Measurements from ENCODE around the gene TRAIP.
A peak's percentile ranks its signal among the peaks of the same experiment; 100 is the strongest.

Gene TRAIP

DNA sequence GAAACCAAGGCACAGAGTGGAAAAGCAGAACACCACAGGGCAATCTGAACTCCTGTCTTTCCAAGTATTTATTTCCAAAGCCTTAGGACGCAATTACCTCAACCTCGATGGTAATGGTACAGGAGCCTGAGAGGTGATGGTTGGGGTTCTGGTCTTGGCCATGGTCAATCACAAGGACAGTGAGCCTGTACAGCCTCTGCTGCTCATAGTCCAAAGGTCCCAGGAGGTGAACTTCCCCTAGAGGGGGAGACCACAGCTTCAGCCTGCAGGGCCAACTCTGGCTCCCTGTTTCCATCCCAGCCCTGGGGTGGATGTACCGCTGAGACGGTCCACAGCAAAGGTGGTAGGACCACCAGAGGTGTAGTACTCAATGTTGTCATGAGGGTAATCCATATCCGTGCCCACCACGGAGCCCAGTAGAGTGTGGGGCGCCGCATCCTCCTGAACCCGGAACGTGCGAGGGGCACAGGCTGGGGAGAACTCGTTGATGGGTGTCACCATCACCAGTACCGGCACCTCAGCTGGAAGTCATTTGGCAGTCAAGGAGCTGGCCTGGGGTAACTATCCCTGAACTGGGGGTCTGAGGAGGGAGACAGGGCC is 62.8 kb downstream of the TRAIP start:
- no peaks in the 10 kb centered on the region for H3K9me3 ChIP-seq (ENCODE audit: control insufficient read depth in 1 of 2, low read length in 2 of 2)
- H3K27me3 ChIP-seq (ENCODE audit: control insufficient read depth in 1 of 2, insufficient read depth in 2 of 2, low read length in 2 of 2) = no peaks in the 10 kb centered on the region
- no peak overlapping the region for H3K4me3 ChIP-seq (ENCODE audit: low read depth in 1 of 2, low read length in 2 of 2)
- no peaks in the 10 kb centered on the region for H3K4me1 ChIP-seq (ENCODE audit: control insufficient read depth in 1 of 2, insufficient read depth in 2 of 2, low read length in 2 of 2)
- H3K9ac ChIP-seq (ENCODE audit: low read depth in 1 of 2, low read length in 2 of 2) = no peak overlapping the region
- H3K36me3 ChIP-seq (ENCODE audit: control insufficient read depth in 1 of 2, insufficient read depth in 2 of 2, low read length in 2 of 2) = no peaks in the 10 kb centered on the region
- H3K27ac ChIP-seq (ENCODE audit: low read depth, low read length) = no peak overlapping the region

- no peaks in the 10 kb centered on the region for H3K4me1 ChIP-seq (ENCODE audit: control insufficient read depth in 1 of 2, insufficient read depth in 2 of 2, low read length in 2 of 2)
- H3K9me3 ChIP-seq (ENCODE audit: control insufficient read depth in 1 of 2, low read length in 2 of 2) = no peaks in the 10 kb centered on the region
- H3K9ac ChIP-seq (ENCODE audit: low read depth in 1 of 2, low read length in 2 of 2) = no peak overlapping the region
- no peaks in the 10 kb centered on the region for H3K36me3 ChIP-seq (ENCODE audit: control insufficient read depth in 1 of 2, insufficient read depth in 2 of 2, low read length in 2 of 2)
- no peaks in the 10 kb centered on the region for H3K27me3 ChIP-seq (ENCODE audit: control insufficient read depth in 1 of 2, insufficient read depth in 2 of 2, low read length in 2 of 2)
- H3K4me3 ChIP-seq (ENCODE audit: low read depth in 1 of 2, low read length in 2 of 2) = no peak overlapping the region
- no peak overlapping the region for H3K27ac ChIP-seq (ENCODE audit: low read depth, low read length)
These were observed 63.8 kb downstream of the TRAIP start for GRCh38 chr3:49792371-49793150.

GRCh38 chr3:49791571-49791970 is 64.8 kb downstream of the TRAIP start:
- H3K9ac ChIP-seq (ENCODE audit: low read depth in 1 of 2, low read length in 2 of 2) = no peak overlapping the region
- H3K27ac ChIP-seq (ENCODE audit: low read depth, low read length) = no peak overlapping the region
- peaks cover 7 to 9% of the 10 kb centered on the region in 2 donors for H3K4me1 ChIP-seq (ENCODE audit: control insufficient read depth in 1 of 2, insufficient read depth in 2 of 2, low read length in 2 of 2)
- no peak overlapping the region for H3K4me3 ChIP-seq (ENCODE audit: low read depth in 1 of 2, low read length in 2 of 2)
- H3K36me3 ChIP-seq (ENCODE audit: control insufficient read depth in 1 of 2, insufficient read depth in 2 of 2, low read length in 2 of 2) = no peaks in the 10 kb centered on the region
- no peaks in the 10 kb centered on the region for H3K27me3 ChIP-seq (ENCODE audit: control insufficient read depth in 1 of 2, insufficient read depth in 2 of 2, low read length in 2 of 2)
- no peaks in the 10 kb centered on the region for H3K9me3 ChIP-seq (ENCODE audit: control insufficient read depth in 1 of 2, low read length in 2 of 2)

DNA sequence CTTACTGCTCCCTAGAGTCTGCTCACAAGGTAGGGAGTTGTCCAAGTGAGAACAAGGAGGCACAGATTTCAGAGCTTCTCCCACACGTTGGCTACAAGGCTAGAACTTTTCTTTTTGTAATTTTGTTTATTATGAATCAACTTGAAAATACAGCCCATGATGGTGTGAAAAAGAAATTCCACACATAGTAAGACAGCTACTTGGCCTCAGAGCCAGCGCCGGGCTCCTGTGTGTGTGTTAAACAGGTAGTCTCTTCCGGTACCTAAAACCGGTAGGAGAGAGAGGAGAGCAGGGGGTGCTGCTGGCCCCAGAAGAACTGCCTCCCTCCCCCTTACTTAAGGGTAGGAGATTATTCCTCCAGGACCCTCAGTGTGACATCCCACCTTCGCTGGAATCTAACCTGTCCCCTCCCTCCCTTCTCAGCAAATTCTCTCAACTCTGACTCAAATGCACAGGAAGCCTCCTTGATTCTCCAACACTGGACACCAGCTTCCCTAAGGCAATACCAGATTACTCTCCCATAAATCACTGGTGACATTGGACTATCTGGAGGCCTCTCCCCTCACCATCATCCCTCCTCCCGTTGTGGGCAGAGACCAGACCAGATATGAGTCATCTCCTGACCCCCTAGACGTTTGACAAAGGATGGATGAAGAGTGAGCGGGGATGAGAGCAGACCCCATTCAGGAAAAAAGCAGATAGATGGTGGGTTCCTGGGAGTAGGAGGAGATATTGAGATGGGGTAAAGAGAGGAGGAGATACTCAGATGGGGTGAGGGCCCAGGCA is 65.5 kb downstream of the TRAIP start:
- Histone ChIP-seq H3K27me3 (ENCODE audit: control insufficient read depth in 1 of 2, insufficient read depth in 2 of 2, low read length in 2 of 2) (no peaks in the 10 kb centered on the region), H3K9me3 (ENCODE audit: control insufficient read depth in 1 of 2, low read length in 2 of 2) (no peaks in the 10 kb centered on the region), H3K4me3 (ENCODE audit: low read depth in 1 of 2, low read length in 2 of 2) (no peak overlapping the region), H3K27ac (ENCODE audit: low read depth, low read length) (no peak overlapping the region), H3K36me3 (ENCODE audit: control insufficient read depth in 1 of 2, insufficient read depth in 2 of 2, low read length in 2 of 2) (no peaks in the 10 kb centered on the region), H3K4me1 (ENCODE audit: control insufficient read depth in 1 of 2, insufficient read depth in 2 of 2, low read length in 2 of 2) (peaks cover 7 to 9% of the 10 kb centered on the region in 2 donors), H3K9ac (ENCODE audit: low read depth in 1 of 2, low read length in 2 of 2) (no peak overlapping the region)

GRCh38 chr3:49788056-49788455 is 68.3 kb downstream of the TRAIP start:
- H3K27me3 ChIP-seq (ENCODE audit: control insufficient read depth in 1 of 2, insufficient read depth in 2 of 2, low read length in 2 of 2) = no peaks in the 10 kb centered on the region
- H3K4me3 ChIP-seq (ENCODE audit: low read depth in 1 of 2, low read length in 2 of 2) = no peak overlapping the region
- H3K4me1 ChIP-seq (ENCODE audit: control insufficient read depth in 1 of 2, insufficient read depth in 2 of 2, low read length in 2 of 2) = peaks cover 7 to 16% of the 10 kb centered on the region in 2 donors
- no peak overlapping the region for H3K9ac ChIP-seq (ENCODE audit: low read depth in 1 of 2, low read length in 2 of 2)
- H3K36me3 ChIP-seq (ENCODE audit: control insufficient read depth in 1 of 2, insufficient read depth in 2 of 2, low read length in 2 of 2) = no peaks in the 10 kb centered on the region
- H3K9me3 ChIP-seq (ENCODE audit: control insufficient read depth in 1 of 2, low read length in 2 of 2) = no peaks in the 10 kb centered on the region
- no peak overlapping the region for H3K27ac ChIP-seq (ENCODE audit: low read depth, low read length)

GRCh38 chr3:49787536-49787935 is 68.8 kb downstream of the TRAIP start:
- Histone ChIP-seq H3K36me3 (ENCODE audit: control insufficient read depth in 1 of 2, insufficient read depth in 2 of 2, low read length in 2 of 2) (no peaks in the 10 kb centered on the region), H3K27ac (ENCODE audit: low read depth, low read length) (no peak overlapping the region), H3K4me3 (ENCODE audit: low read depth in 1 of 2, low read length in 2 of 2) (no peak overlapping the region), H3K9ac (ENCODE audit: low read depth in 1 of 2, low read length in 2 of 2) (no peak overlapping the region), H3K4me1 (ENCODE audit: control insufficient read depth in 1 of 2, insufficient read depth in 2 of 2, low read length in 2 of 2) (peaks cover 7 to 16% of the 10 kb centered on the region in 2 donors), H3K9me3 (ENCODE audit: control insufficient read depth in 1 of 2, low read length in 2 of 2) (no peaks in the 10 kb centered on the region), H3K27me3 (ENCODE audit: control insufficient read depth in 1 of 2, insufficient read depth in 2 of 2, low read length in 2 of 2) (no peaks in the 10 kb centered on the region)

DNA sequence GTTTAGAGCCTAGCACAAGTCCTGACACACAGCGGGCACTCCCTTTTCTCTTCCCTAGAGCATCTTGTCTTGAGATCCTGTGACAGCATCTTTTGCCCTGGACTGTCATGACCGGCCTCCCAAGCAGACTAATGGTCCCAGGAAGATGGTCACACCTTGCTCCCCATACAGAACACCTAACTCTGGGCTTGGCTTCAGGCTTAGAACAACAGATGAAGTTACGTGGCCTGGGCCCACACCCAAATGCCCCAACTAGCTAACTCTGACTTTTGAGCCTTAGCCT is 69.2 kb downstream of the TRAIP start:
- no peaks in the 10 kb centered on the region for H3K27me3 ChIP-seq (ENCODE audit: control insufficient read depth in 1 of 2, insufficient read depth in 2 of 2, low read length in 2 of 2)
- H3K4me1 ChIP-seq (ENCODE audit: control insufficient read depth in 1 of 2, insufficient read depth in 2 of 2, low read length in 2 of 2) = peaks cover 7 to 16% of the 10 kb centered on the region in 2 donors
- H3K4me3 ChIP-seq (ENCODE audit: low read depth in 1 of 2, low read length in 2 of 2) = peak overlapping the region; percentile 76 to 97
- H3K36me3 ChIP-seq (ENCODE audit: control insufficient read depth in 1 of 2, insufficient read depth in 2 of 2, low read length in 2 of 2) = no peaks in the 10 kb centered on the region
- peak overlapping the region; percentile 79 to 83 for H3K9ac ChIP-seq (ENCODE audit: low read depth in 1 of 2, low read length in 2 of 2)
- H3K9me3 ChIP-seq (ENCODE audit: control insufficient read depth in 1 of 2, low read length in 2 of 2) = no peaks in the 10 kb centered on the region
- no peak overlapping the region for H3K27ac ChIP-seq (ENCODE audit: low read depth, low read length)

DNA sequence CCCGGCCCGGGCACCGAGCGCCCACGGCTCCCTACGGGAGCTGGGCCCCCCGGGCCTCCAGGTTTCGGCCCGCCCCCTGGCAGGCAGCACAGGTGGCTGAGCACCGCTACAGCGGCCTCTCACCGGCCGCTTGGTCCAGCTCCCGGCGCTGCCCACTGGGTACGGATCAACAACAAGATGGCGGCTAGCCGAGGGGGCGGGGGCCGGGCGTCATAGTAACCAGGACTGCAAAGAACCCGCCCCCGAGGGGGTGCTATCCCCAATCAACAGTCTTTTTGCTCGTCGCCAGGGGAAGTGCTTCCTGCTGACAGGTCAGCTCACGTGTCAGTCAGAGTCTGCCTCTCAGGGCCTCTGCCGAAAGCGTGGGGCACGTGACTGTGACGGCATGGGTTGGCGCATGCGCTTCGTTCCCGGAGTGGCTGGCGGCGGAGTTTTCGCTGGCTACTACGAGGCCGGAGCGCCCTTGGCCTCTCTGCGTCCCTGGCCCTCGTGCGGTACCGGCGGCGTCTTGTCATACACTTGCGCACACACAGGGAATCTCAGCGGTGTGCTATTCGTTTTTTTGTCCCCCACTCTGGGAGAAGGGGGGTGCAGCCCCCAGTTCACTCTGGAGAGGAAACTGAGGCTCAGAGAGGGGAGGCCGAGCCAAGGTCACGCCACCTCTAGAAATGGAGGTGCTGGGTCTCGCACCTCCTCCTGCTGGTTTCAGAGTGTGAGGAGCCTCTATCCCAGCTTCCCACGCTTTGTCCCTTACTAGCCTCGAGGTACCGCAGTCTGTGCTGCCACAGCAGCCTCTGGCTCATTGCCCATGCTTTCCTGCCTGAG is 69.8 kb downstream of the TRAIP start, which contains the start of gene IP6K1:
IP6K1 (minus strand) TSS at position 186 of the 825 bp plus-strand sequence. CDS start 38,502 bp downstream, outside the sequence.
- Histone ChIP-seq H3K9ac (ENCODE audit: low read depth in 1 of 2, low read length in 2 of 2) (peak within 1 kb of the TSS; percentile 83 to 94), H3K27me3 (ENCODE audit: control insufficient read depth in 1 of 2, insufficient read depth in 2 of 2, low read length in 2 of 2) (no peaks in the 10 kb centered on the region), H3K4me1 (ENCODE audit: control insufficient read depth in 1 of 2, insufficient read depth in 2 of 2, low read length in 2 of 2) (peaks cover 7 to 16% of the 10 kb centered on the region in 2 donors), H3K27ac (ENCODE audit: low read depth, low read length) (peak within 1 kb of the TSS; percentile 90), H3K4me3 (ENCODE audit: low read depth in 1 of 2, low read length in 2 of 2) (peak within 1 kb of the TSS; percentile 88 to 97), H3K36me3 (ENCODE audit: control insufficient read depth in 1 of 2, insufficient read depth in 2 of 2, low read length in 2 of 2) (peaks cover 0 to under 1% of the 10 kb centered on the region in 2 donors), H3K9me3 (ENCODE audit: control insufficient read depth in 1 of 2, low read length in 2 of 2) (no peaks in the 10 kb centered on the region)

GRCh38 chr3:49785565-49786356 is 70.6 kb downstream of the TRAIP start:
- H3K27me3 ChIP-seq (ENCODE audit: control insufficient read depth in 1 of 2, insufficient read depth in 2 of 2, low read length in 2 of 2) = no peaks in the 10 kb centered on the region
- peak overlapping the region; percentile 88 to 97 for H3K4me3 ChIP-seq (ENCODE audit: low read depth in 1 of 2, low read length in 2 of 2)
- peak overlapping the region; percentile 90 for H3K27ac ChIP-seq (ENCODE audit: low read depth, low read length)
- H3K9me3 ChIP-seq (ENCODE audit: control insufficient read depth in 1 of 2, low read length in 2 of 2) = no peaks in the 10 kb centered on the region
- H3K9ac ChIP-seq (ENCODE audit: low read depth in 1 of 2, low read length in 2 of 2) = peak overlapping the region; percentile 83 to 94
- H3K4me1 ChIP-seq (ENCODE audit: control insufficient read depth in 1 of 2, insufficient read depth in 2 of 2, low read length in 2 of 2) = peaks cover 7 to 16% of the 10 kb centered on the region in 2 donors
- peaks cover 0 to 4% of the 10 kb centered on the region in 2 donors for H3K36me3 ChIP-seq (ENCODE audit: control insufficient read depth in 1 of 2, insufficient read depth in 2 of 2, low read length in 2 of 2)
